A673 (cell line): ENCODE measurements around the gene SUSD6.

ENCODE experiments used
- EZH2 ChIP-seq: fragments of 200-600 bp; sonication (generic); IDR thresholded peaks from 2 replicates; pipeline ENCODE4 v1.6.1; 2017; ENCODE audit warnings: borderline replicate concordance, low read depth, mild to moderate bottlenecking, mixed read lengths, antibody characterized with exemption, low read length; ENCODE audit not compliant: poor library complexity, severe bottlenecking
- TF ChIP-seq, protein P1 (sequence below): fragments of 300-800, 200-600 bp; sonication (generic); conservative IDR thresholded peaks from 2 replicates; pipeline ENCODE4 v1.5.1; 2017; ENCODE audit warnings: low read depth, mild to moderate bottlenecking, antibody characterized with exemption, low read length, moderate library complexity, mixed read lengths

DNA sequence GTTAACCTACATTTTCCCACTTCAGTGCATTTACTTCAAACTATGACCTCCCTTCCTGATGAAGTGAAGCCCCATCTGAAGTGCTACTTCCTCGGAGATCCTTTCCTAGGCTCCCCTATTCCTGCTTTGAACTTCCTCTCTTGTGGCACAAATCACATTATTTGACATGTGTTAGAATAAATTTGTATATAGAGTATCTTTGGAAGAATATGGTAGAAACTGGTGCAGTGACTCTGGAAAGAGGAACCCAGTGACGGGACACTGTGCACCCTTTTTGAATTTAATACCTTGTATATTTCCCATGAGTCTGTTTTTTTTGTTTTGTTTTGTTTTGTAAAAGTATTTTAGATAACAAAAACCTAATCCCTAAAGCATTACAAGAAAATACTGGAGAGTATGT, 89.2 kb downstream of the SUSD6 start:
- no peak for TF ChIP-seq EZH2
- TF ChIP-seq, protein P1, sequence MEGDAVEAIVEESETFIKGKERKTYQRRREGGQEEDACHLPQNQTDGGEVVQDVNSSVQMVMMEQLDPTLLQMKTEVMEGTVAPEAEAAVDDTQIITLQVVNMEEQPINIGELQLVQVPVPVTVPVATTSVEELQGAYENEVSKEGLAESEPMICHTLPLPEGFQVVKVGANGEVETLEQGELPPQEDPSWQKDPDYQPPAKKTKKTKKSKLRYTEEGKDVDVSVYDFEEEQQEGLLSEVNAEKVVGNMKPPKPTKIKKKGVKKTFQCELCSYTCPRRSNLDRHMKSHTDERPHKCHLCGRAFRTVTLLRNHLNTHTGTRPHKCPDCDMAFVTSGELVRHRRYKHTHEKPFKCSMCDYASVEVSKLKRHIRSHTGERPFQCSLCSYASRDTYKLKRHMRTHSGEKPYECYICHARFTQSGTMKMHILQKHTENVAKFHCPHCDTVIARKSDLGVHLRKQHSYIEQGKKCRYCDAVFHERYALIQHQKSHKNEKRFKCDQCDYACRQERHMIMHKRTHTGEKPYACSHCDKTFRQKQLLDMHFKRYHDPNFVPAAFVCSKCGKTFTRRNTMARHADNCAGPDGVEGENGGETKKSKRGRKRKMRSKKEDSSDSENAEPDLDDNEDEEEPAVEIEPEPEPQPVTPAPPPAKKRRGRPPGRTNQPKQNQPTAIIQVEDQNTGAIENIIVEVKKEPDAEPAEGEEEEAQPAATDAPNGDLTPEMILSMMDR = no peak
